Liver (tissue), 3 donors: ENCODE results near the gene OTOGL.

Experiments used
- TAF1 ChIP-seq: conservative IDR thresholded peaks from 2 replicates; pipeline ENCODE4 v1.6.1; 2016; ENCODE audit warnings: antibody characterized with exemption, mild to moderate bottlenecking
- TF ChIP-seq, protein P1 (sequence below): fragments of 150-350 bp; IDR thresholded peaks from 2 replicates; pipeline ENCODE4 v1.5.1; 2017; ENCODE audit warnings: improper control_type of control experiment, low read depth, low read length; ENCODE audit not compliant: missing input control
- TF ChIP-seq, protein P2 (sequence below): IDR thresholded peaks from 2 replicates; pipeline ENCODE4 v1.6.1; 2016; ENCODE audit warnings: antibody characterized with exemption
- donor health status: healthy.
- donor health status: healthy.

DNA sequence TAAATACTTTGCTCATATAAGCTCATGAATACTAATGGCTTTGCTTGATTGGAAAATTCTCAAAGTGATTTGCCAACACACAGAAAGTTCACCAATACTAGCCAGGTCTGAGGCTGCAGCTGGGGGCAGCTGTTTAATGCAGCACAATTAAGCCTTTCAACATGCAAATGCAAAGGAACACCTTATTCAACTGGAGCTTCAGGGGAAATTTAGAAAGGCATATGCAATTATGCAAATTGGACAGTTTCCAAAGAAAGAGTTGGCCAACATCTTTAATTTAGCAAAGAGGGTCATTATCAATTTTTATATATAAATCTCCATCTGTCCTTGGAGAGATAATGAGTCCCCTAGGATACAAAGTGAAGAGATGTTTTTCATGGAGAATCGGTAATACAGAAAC is 40.2 kb upstream of the OTOGL start:
- no peak for TF ChIP-seq TAF1
- TF ChIP-seq, protein P1, sequence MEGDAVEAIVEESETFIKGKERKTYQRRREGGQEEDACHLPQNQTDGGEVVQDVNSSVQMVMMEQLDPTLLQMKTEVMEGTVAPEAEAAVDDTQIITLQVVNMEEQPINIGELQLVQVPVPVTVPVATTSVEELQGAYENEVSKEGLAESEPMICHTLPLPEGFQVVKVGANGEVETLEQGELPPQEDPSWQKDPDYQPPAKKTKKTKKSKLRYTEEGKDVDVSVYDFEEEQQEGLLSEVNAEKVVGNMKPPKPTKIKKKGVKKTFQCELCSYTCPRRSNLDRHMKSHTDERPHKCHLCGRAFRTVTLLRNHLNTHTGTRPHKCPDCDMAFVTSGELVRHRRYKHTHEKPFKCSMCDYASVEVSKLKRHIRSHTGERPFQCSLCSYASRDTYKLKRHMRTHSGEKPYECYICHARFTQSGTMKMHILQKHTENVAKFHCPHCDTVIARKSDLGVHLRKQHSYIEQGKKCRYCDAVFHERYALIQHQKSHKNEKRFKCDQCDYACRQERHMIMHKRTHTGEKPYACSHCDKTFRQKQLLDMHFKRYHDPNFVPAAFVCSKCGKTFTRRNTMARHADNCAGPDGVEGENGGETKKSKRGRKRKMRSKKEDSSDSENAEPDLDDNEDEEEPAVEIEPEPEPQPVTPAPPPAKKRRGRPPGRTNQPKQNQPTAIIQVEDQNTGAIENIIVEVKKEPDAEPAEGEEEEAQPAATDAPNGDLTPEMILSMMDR: no peak
- TF ChIP-seq, protein P2, sequence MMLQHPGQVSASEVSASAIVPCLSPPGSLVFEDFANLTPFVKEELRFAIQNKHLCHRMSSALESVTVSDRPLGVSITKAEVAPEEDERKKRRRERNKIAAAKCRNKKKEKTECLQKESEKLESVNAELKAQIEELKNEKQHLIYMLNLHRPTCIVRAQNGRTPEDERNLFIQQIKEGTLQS: no peak
